Loucy (cell line): ENCODE measurements around the gene TBCCD1.

Source experiments
- H2AFZ ChIP-seq: fragments of 200-600 bp; sonication (generic); 2 replicates; pipeline ENCODE4 v1.6.0; 2016; ENCODE audit warnings: antibody characterized with exemption, mild to moderate bottlenecking, low read length, moderate library complexity
- H3F3A ChIP-seq: fragments of 200-600 bp; 2 replicates; pipeline ENCODE4 v1.6.0; 2016; ENCODE audit warnings: antibody characterized with exemption, low read depth, mild to moderate bottlenecking
- H3K27me3 ChIP-seq: fragments of 200-600 bp; sonication (generic); 2 replicates; pipeline ENCODE4 v1.6.1; 2014; ENCODE audit warnings: low read length, mild to moderate bottlenecking; ENCODE audit not compliant: insufficient read depth, poor library complexity, severe bottlenecking
- H3K36me3 ChIP-seq: fragments of 200-600 bp; sonication (generic); 2 replicates; pipeline ENCODE4 v1.6.1; 2016; ENCODE audit warnings: low read length; ENCODE audit not compliant: insufficient read depth
- H3K4me1 ChIP-seq: fragments of 200-600 bp; sonication (generic); 2 replicates; pipeline ENCODE4 v1.5.1; 2014; ENCODE audit warnings: low read length, mild to moderate bottlenecking; ENCODE audit not compliant: insufficient read depth, poor library complexity, severe bottlenecking
- H3K4me2 ChIP-seq: fragments of 200-600 bp; sonication (generic); 2 replicates; pipeline ENCODE4 v1.6.0; 2014; ENCODE audit warnings: antibody characterized with exemption, low read length, low read depth, mild to moderate bottlenecking; ENCODE audit not compliant: poor library complexity, severe bottlenecking
- H3K4me3 ChIP-seq: fragments of 200-600 bp; sonication (generic); 2 replicates; pipeline ENCODE4 v1.5.1; 2014; ENCODE audit warnings: low read length, mild to moderate bottlenecking, mixed read lengths; ENCODE audit not compliant: poor library complexity, severe bottlenecking
- H3K79me2 ChIP-seq: fragments of 200-600 bp; sonication (generic); 2 replicates; pipeline ENCODE4 v1.6.1; 2014; ENCODE audit warnings: low read length; ENCODE audit not compliant: insufficient read depth
- H3K9ac ChIP-seq: fragments of 200-600 bp; sonication (generic); 2 replicates; pipeline ENCODE4 v1.6.0; 2014; ENCODE audit warnings: mild to moderate bottlenecking, low read depth, low read length, moderate library complexity; ENCODE audit not compliant: poor library complexity, severe bottlenecking
- H3K9me2 ChIP-seq: fragments of 200-600 bp; sonication (generic); replicated peaks from 2 replicates; pipeline ENCODE4 v1.6.1; 2016; ENCODE audit warnings: low read depth, low read length, mixed read lengths
- H3K9me3 ChIP-seq: fragments of 200-600 bp; sonication (generic); 2 replicates; pipeline ENCODE4 v1.6.1; 2014; ENCODE audit warnings: mild to moderate bottlenecking, antibody characterized with exemption, low read length, low read depth; ENCODE audit not compliant: insufficient read depth
- H4K20me1 ChIP-seq: fragments of 200-600 bp; sonication (generic); 2 replicates; pipeline ENCODE4 v1.6.0; 2014; ENCODE audit warnings: antibody characterized with exemption, low read length, mild to moderate bottlenecking; ENCODE audit not compliant: insufficient read depth, poor library complexity, severe bottlenecking
- CTCF ChIP-seq: fragments of 200-600 bp; sonication (generic); conservative IDR thresholded peaks from 2 replicates; pipeline ENCODE4 v1.5.1; 2014; ENCODE audit warnings: mild to moderate bottlenecking, antibody characterized with exemption, low read length
- EZH2phosphoT487 ChIP-seq: fragments of 200-600 bp; IDR thresholded peaks from 2 replicates; pipeline ENCODE4 v1.6.1; 2018; ENCODE audit warnings: antibody characterized with exemption, mild to moderate bottlenecking, moderate library complexity, borderline replicate concordance

The TBCCD1 gene

DNA sequence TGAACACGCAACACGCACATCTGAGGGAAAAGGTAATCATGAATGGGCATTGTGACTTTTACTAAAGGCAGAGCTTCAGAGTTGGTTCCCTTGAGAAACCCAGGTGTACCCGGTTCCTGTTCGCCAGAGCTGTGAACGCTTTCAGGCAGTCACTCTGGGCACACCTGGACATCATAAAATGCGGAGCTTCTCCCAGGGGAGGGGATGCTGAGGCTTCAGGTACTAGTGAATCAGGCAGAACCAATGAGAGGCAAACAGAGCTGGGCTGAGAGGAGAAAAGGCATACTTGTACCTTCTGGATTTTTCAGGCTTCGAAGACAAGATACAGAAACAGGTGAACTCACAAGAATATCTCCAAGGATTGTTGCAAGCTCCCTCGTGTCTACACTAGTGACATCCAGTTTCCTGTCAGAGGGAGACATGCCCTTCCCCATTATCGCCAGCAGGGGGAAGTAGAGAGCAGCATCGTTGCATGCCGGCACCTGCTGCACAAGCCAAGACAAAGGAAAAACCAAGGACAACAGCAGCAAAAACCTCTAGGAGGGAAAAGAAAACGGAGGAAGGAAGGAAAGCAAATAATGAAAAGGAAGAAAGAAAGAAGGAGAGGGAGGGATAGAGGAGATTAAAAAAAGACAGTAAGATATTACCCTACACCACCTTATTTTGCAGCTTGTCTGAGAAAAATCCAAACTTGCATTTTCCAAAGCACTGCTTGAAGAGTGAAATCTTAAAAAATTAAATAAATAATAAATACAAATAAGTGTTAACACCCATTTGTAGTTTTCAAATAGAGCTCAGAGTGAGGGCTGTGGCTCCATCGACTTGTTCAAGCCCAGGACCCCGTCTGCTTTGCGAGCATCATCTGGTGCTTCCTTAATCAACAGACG lies 47.7 kb upstream of the TBCCD1 start:
- Histone ChIP-seq H2AFZ (peak overlapping the region; percentile 95), H4K20me1 (no peaks in the 10 kb centered on the region), H3K36me3 (no peaks in the 10 kb centered on the region), H3K27me3 (no peaks in the 10 kb centered on the region), H3K4me1 (peaks cover 8% of the 10 kb centered on the region), H3K9me3 (no peaks in the 10 kb centered on the region), H3K9ac (no peak overlapping the region), H3K79me2 (no peaks in the 10 kb centered on the region), H3K4me2 (peak overlapping the region; percentile 62), H3F3A (no peaks in the 10 kb centered on the region), H3K9me2 (no peaks in the 10 kb centered on the region), H3K4me3 (no peak overlapping the region)
- TF ChIP-seq CTCF (peak; percentile 99), EZH2phosphoT487 (no peak)

- Histone ChIP-seq H3K9ac (no peak overlapping the region), H2AFZ (peak overlapping the region; percentile 95)
Observed at GRCh38 chr3:186614266-186614596, 47.1 kb upstream of the TBCCD1 start.

GRCh38 chr3:186613637-186614265 lies 46.6 kb upstream of the TBCCD1 start:
- Histone ChIP-seq H3K79me2 (no peaks in the 10 kb centered on the region), H3K4me3 (no peak overlapping the region), H3K27me3 (no peaks in the 10 kb centered on the region), H3K9me2 (no peaks in the 10 kb centered on the region), H3K36me3 (no peaks in the 10 kb centered on the region), H3F3A (no peaks in the 10 kb centered on the region), H3K9ac (no peak overlapping the region), H2AFZ (no peak overlapping the region), H4K20me1 (no peaks in the 10 kb centered on the region), H3K4me2 (no peak overlapping the region), H3K4me1 (peaks cover 8% of the 10 kb centered on the region), H3K9me3 (no peaks in the 10 kb centered on the region)
- TF ChIP-seq EZH2phosphoT487 (no peak), CTCF (no peak)

More at GRCh38 chr3:186614266-186614596, 47.1 kb upstream of the TBCCD1 start:
- Histone ChIP-seq H3K79me2 (no peaks in the 10 kb centered on the region), H3K4me1 (peaks cover 8% of the 10 kb centered on the region), H3K36me3 (no peaks in the 10 kb centered on the region), H3K9me2 (no peaks in the 10 kb centered on the region), H3F3A (no peaks in the 10 kb centered on the region), H3K9me3 (no peaks in the 10 kb centered on the region), H3K27me3 (no peaks in the 10 kb centered on the region), H3K4me3 (no peak overlapping the region), H3K4me2 (peak overlapping the region; percentile 62), H4K20me1 (no peaks in the 10 kb centered on the region)
- TF ChIP-seq CTCF (no peak), EZH2phosphoT487 (no peak)
